Tibial nerve (tissue), 4 donors: ENCODE results near the gene CDKN3.
A peak's percentile ranks its signal among the peaks of the same experiment; 100 is the strongest.
"Not testable (repeated sequence)": the region's sequence is repeated elsewhere in the genome, so short reads cannot be mapped to it uniquely, and the experiment has no call there.

Experiments used
- CTCF ChIP-seq, 5 experiments: fragments of 200-600 bp in 3 of 5; fragments of 450-650 bp in 2 of 5; sonication (generic) in 3 of 5; IDR thresholded peaks; one replicate each; pipeline ENCODE4 v1.5.1; 2016 to 2019; ENCODE audit warnings: antibody characterized with exemption in 5 of 5, mild to moderate bottlenecking in 3 of 5, moderate library complexity in 2 of 5
- EP300 ChIP-seq, 2 donors: sonication (generic); formaldehyde crosslinking; IDR thresholded peaks; one replicate each; pipeline ENCODE4 v1.6.1; 2017; ENCODE audit warnings: antibody characterized with exemption in 2 of 2, mild to moderate bottlenecking in 1 of 2
- POLR2A ChIP-seq, 2 donors: fragments of 450-650 bp; IDR thresholded peaks; one replicate each; pipeline ENCODE4 v1.6.1; 2017; ENCODE audit warnings: antibody characterized with exemption in 2 of 2, mild to moderate bottlenecking in 2 of 2, moderate library complexity in 2 of 2

GRCh38 chr14:54380558-54380957 lies 16.2 kb upstream of the CDKN3 start:
- TF ChIP-seq POLR2A, CTCF (IDR thresholded peaks at IDR 0.05): not testable (repeated sequence)
- TF ChIP-seq EP300 (IDR thresholded peaks at IDR 0.05), result peak in 1 of 2 donors; percentile 68
